GM12878 (cell line): ENCODE data around the gene NBEA. TPM values are rescaled to one million over a fixed set of nuclear protein-coding genes. Genes with fewer than 3 reads are reported as not detected.

Experiments
- BHLHE40 ChIP-seq, 2 experiments: fragments of 450-650 bp in 1 of 2; IDR thresholded peaks; 2 replicates each; pipeline ENCODE4 v1.6.1; 2011 to 2017; ENCODE audit warnings: low read depth in 2 of 2, borderline replicate concordance in 1 of 2, improper control_type of control experiment in 1 of 2, low read length in 1 of 2, mild to moderate bottlenecking in 1 of 2
- FOS ChIP-seq: IDR thresholded peaks from 3 replicates; pipeline ENCODE4 v1.6.1; 2011; ENCODE audit warnings: borderline replicate concordance; ENCODE audit not compliant: insufficient read length; ENCODE audit errors: extremely low read depth
- IKZF1 ChIP-seq: fragments of 450-650 bp; conservative IDR thresholded peaks from 2 replicates; pipeline ENCODE4 v1.6.1; 2017; ENCODE audit warnings: antibody characterized with exemption, mild to moderate bottlenecking
- IKZF2 ChIP-seq, 2 experiments: fragments of 450-650 bp; IDR thresholded peaks; 2 replicates each; pipeline ENCODE4 v1.6.1; 2017; ENCODE audit warnings: mild to moderate bottlenecking in 2 of 2, moderate library complexity in 2 of 2
- MYC ChIP-seq: IDR thresholded peaks from 2 replicates; pipeline ENCODE4 v1.6.1; 2011; ENCODE audit warnings: mild to moderate bottlenecking, low read length, moderate library complexity, inconsistent platforms; ENCODE audit not compliant: insufficient read depth, insufficient replicate concordance, insufficient read length, severe bottlenecking
- NR2F1 ChIP-seq: fragments of 450-650 bp; conservative IDR thresholded peaks from 2 replicates; pipeline ENCODE4 v1.6.1; 2017; ENCODE audit warnings: mild to moderate bottlenecking
- NRF1 ChIP-seq: conservative IDR thresholded peaks from 2 replicates; pipeline ENCODE4 v1.6.1; 2011; ENCODE audit warnings: mild to moderate bottlenecking, low read depth, low read length, improper control_type of control experiment
- PAX8 ChIP-seq: fragments of 450-650 bp; IDR thresholded peaks from 2 replicates; pipeline ENCODE4 v1.6.1; 2017; ENCODE audit warnings: mild to moderate bottlenecking, moderate library complexity
- POLR2A ChIP-seq: IDR thresholded peaks from 2 replicates; pipeline ENCODE4 v1.6.1; 2011; ENCODE audit warnings: low read depth, mild to moderate bottlenecking, low read length
- RFX5 ChIP-seq: IDR thresholded peaks from 2 replicates; pipeline ENCODE4 v1.6.1; 2011; ENCODE audit warnings: low read depth, low read length, improper control_type of control experiment
- RUNX3 ChIP-seq: IDR thresholded peaks from 2 replicates; pipeline ENCODE4 v1.6.1; 2012; ENCODE audit warnings: low read length, inconsistent platforms
- SP1 ChIP-seq: IDR thresholded peaks from one replicate; pipeline ENCODE4 v1.6.1; 2011; ENCODE audit warnings: low read depth, low read length
- ZBED1 ChIP-seq: IDR thresholded peaks from 2 replicates; pipeline ENCODE4 v1.6.1; 2016; ENCODE audit warnings: borderline replicate concordance
- ZNF207 ChIP-seq: fragments of 450-650 bp; IDR thresholded peaks from 2 replicates; pipeline ENCODE4 v1.6.1; 2014; ENCODE audit warnings: antibody characterized with exemption, mild to moderate bottlenecking, borderline replicate concordance
- polyA plus RNA-seq, 11 experiments: library from polyadenylated mRNA; depleted of rRNA in 4 of 11; unstranded in 6 of 11; stranded (reverse) in 5 of 11; fragments of >200 nt; fragmentation: Nextera tagmentation in 4 of 11; fragmentation: Illumina TruSeq in 1 of 11; extraction: Ambion mirVana in 4 of 11; extraction: Trizol in 1 of 11; gene quantifications; 1 replicate in 1 of 11; 2 replicates in 10 of 11; pipeline versions ENCODE4 v1.2.1 to v1.2.3, GENCODE V29; 2011 to 2016; ENCODE audit warnings: inconsistent platforms in 2 of 11, missing spikeins in 2 of 11, low read depth in 1 of 11
- total RNA-seq, 4 experiments: library from RNA; depleted of rRNA in 3 of 4; stranded (reverse); fragments of >200 nt in 3 of 4; fragmentation: Illumina TruSeq in 1 of 4; extraction: Trizol in 1 of 4; gene quantifications; 2 replicates each; pipeline versions ENCODE4 v1.2.1 to v1.2.3, GENCODE V29; 2013 to 2021
- TF ChIP-seq, protein P1 (sequence below): fragments of 450-650 bp; IDR thresholded peaks from 2 replicates; pipeline ENCODE4 v1.6.1; 2017; ENCODE audit warnings: mild to moderate bottlenecking, low read depth, inconsistent platforms; ENCODE audit not compliant: poor library complexity, severe bottlenecking

Gene NBEA
- total and polyA plus RNA-seq, 10 of the 15 experiments (the other 5 are each of a cell fraction or from before 2014, with no cell fraction given) = 0.23 to 3.6 (median 0.55) TPM

DNA sequence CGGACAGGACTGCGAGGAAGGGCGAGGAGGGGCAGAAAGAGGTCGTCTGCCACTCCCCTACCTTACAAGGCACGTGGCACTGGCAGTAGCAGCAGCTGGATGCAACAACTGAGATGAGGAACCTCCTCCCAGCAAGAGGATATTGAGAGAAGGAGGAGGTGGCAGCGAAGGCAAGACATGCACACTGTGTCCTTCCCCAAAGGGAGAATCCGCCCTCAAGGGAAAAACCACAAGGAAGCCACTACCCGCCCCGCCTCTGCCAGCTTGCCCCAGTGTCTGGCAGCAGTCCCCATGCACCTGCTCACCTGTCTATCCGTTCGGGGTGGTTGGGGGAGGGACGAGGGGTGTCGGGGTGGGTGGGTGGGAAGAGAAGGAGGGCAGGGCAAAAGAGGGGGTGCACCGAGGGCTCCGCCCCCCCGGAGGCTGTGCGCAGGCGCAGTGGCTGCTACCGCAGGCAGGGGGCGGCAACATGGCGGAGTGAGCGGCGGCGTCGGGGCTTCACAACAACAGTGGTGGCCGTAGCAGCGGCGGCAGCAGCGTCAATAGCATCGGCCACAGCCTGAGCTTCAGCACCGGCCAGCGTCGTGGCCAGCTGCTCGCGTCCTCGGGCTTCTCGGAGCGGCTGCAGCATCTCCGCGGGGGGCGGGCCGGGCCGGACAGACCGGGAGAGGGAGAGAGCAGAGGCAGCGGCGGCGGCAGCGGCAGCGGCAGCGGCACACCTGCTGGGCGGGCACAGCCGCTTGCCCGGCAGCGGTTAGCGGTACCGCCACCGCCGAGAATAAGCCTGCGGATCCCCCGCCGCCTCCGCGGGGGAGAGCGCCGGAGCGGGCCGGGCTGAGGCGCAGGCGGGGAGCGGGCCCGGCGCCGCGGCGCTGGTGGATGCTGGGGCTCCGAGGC is at the start of gene NBEA (continued):
- TF ChIP-seq MYC (no peak), POLR2A (peak; percentile 63), RUNX3 (0 out of 2 replicates have a peak, but pooled peaks have one; percentile 5), IKZF1 (peak; percentile 94), ZNF207 (no peak), ZBED1 (no peak), FOS (no peak), PAX8 (no peak), SP1 (no peak), NRF1 (peak; percentile 58), RFX5 (no peak), NR2F1 (no peak), BHLHE40 (IDR thresholded peaks at IDR 0.05; ENCODE audit: borderline replicate concordance in 1 of 2, low read depth in 2 of 2, low read length in 1 of 2) (peak in 1 of 2 experiments; percentile 11; a peak in 1 of 4 replicates), IKZF2 (IDR thresholded peaks at IDR 0.05) (no peak)
- TF ChIP-seq, protein P1, sequence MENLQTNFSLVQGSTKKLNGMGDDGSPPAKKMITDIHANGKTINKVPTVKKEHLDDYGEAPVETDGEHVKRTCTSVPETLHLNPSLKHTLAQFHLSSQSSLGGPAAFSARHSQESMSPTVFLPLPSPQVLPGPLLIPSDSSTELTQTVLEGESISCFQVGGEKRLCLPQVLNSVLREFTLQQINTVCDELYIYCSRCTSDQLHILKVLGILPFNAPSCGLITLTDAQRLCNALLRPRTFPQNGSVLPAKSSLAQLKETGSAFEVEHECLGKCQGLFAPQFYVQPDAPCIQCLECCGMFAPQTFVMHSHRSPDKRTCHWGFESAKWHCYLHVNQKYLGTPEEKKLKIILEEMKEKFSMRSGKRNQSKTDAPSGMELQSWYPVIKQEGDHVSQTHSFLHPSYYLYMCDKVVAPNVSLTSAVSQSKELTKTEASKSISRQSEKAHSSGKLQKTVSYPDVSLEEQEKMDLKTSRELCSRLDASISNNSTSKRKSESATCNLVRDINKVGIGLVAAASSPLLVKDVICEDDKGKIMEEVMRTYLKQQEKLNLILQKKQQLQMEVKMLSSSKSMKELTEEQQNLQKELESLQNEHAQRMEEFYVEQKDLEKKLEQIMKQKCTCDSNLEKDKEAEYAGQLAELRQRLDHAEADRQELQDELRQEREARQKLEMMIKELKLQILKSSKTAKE = no peak
- TF ChIP-seq, all 136 proteins: peak for 8
